HG03571 (cell line): ENCODE measurements around the gene SEMA3B.

Experiments used
- ATAC-seq: cut with Tn5 transposase; IDR thresholded peaks from one replicate; pipeline ENCODE4 v1.9.1; 2021; ENCODE audit not compliant: unreplicated experiment

The SEMA3B gene

GRCh38 chr3:50292159-50293078 is 23.5 kb downstream of the SEMA3B start, which contains the start of gene IFRD2:
TSS of gene IFRD2 (minus strand) at chr3:50292429. CDS start at chr3:50292274, 155 bp downstream.
- ATAC-seq = peak; percentile 91

- no peak for ATAC-seq
Observed at GRCh38 chr3:50293079-50293801, 24.3 kb downstream of the SEMA3B start.

GRCh38 chr3:50294089-50294488 is 25.1 kb downstream of the SEMA3B start:
- no peak for ATAC-seq

GRCh38 chr3:50294492-50295403 is 25.8 kb downstream of the SEMA3B start:
- no peak for ATAC-seq

- ATAC-seq = no peak
Observed at GRCh38 chr3:50295553-50296431, 26.8 kb downstream of the SEMA3B start.

GRCh38 chr3:50296721-50297383 is 27.9 kb downstream of the SEMA3B start:
- no peak for ATAC-seq

- ATAC-seq = no peak
Observed at GRCh38 chr3:50297384-50297775, 28.4 kb downstream of the SEMA3B start.

GRCh38 chr3:50297896-50298725 is 29.2 kb downstream of the SEMA3B start:
- ATAC-seq = no peak

GRCh38 chr3:50298836-50299637 is 30.1 kb downstream of the SEMA3B start, which contains the start of the genes HYAL3 and NAA80:
TSS of gene HYAL3 (minus strand) at chr3:50299405. CDS start at chr3:50295602, 3,803 bp downstream.
TSS of gene NAA80 (minus strand) at chr3:50299405. CDS start at chr3:50297463, 1,942 bp downstream.
- ATAC-seq = peak; percentile 84

- ATAC-seq = no peak
Observed at GRCh38 chr3:50299638-50299928, 30.6 kb downstream of the SEMA3B start.

- no peak for ATAC-seq
Observed at GRCh38 chr3:50299929-50300680, 31.2 kb downstream of the SEMA3B start.

GRCh38 chr3:50300681-50301254 is 31.8 kb downstream of the SEMA3B start:
- ATAC-seq = no peak

GRCh38 chr3:50302095-50303012 is 33.4 kb downstream of the SEMA3B start:
- no peak for ATAC-seq

- no peak for ATAC-seq
Observed at GRCh38 chr3:50303013-50303815, 34.3 kb downstream of the SEMA3B start, which contains the start of gene HYAL1. TSS of gene HYAL1 (minus strand) at chr3:50303574. CDS start at chr3:50302956, 618 bp downstream.

GRCh38 chr3:50304601-50305000 is 35.7 kb downstream of the SEMA3B start:
- ATAC-seq = no peak
